Fibroblast of mammary gland (primary cell): ENCODE data around the gene TMEM81.

Source experiments
- DNase-seq: peaks from one replicate; pipeline ENCODE4 v3.0.0-alpha.2; 2010; ENCODE audit warnings: low read depth
- H3K4me3 ChIP-seq: 2 replicates; pipeline ENCODE4 v1.5.1; 2011; ENCODE audit warnings: low read depth, mild to moderate bottlenecking, low read length, moderate library complexity; ENCODE audit not compliant: control insufficient read depth
- CTCF ChIP-seq: conservative IDR thresholded peaks from 2 replicates; pipeline ENCODE4 v1.5.1; 2011; ENCODE audit warnings: low read depth, low read length, inconsistent platforms; ENCODE audit not compliant: control insufficient read depth, insufficient read depth

The TMEM81 gene

GRCh38 chr1:205052690-205053089 is 31.6 kb downstream of the TMEM81 start:
- H3K4me3 ChIP-seq, result no peak overlapping the region
- TF ChIP-seq CTCF, result no peak
- no peak for DNase-seq

DNA sequence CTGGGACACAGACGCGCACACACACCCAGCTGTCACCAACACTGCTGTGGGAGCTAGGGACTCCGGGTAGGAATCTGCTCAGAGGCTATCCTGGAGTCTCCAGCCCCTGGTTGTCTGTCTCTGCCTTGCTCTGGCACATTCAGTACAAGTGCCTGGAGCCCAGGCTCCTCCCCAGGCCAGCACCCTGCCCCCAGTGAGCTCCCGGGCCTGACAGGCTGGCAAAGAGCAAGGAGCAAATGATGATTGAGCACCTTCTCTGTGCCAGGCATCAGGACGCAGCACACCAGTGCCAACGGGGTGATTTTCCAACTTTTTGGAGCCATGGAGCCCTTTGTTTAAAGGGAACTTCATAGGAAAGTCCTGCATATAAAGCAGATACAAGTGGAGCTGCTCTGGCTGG is 34.8 kb downstream of the TMEM81 start:
- DNase-seq, result no peak
- no peak for TF ChIP-seq CTCF
- no peak overlapping the region for H3K4me3 ChIP-seq

DNA sequence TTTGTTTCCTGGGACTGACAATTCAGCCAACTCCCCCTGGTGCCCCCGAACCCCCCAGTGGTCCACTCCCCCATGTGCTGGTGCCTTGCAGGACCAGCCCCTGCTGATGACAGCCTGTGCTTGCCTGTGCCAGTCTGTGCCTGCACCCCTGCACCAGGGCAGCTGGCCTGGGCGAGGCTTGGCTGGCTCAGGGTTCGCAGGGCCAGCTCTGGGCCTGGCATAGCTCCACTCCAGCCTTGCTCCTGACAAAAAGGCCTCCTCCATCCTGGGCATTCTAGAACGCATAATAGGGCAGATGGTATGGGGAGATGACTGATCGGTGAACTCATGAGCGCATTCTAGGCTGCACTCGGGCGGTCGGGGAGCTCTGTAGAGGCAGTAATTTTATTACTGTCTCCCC is 35.9 kb downstream of the TMEM81 start:
- no peak for TF ChIP-seq CTCF
- no peak overlapping the region for H3K4me3 ChIP-seq
- no peak for DNase-seq

GRCh38 chr1:205047764-205048231 is 36.5 kb downstream of the TMEM81 start:
- H3K4me3 ChIP-seq, result no peak overlapping the region
- DNase-seq, result no peak
- no peak for TF ChIP-seq CTCF

- TF ChIP-seq CTCF, result no peak
- no peak overlapping the region for H3K4me3 ChIP-seq
- DNase-seq, result no peak
Measured at GRCh38 chr1:205046870-205047269, 37.4 kb downstream of the TMEM81 start.

GRCh38 chr1:205045146-205045545 is 39.1 kb downstream of the TMEM81 start:
- DNase-seq, result no peak
- no peak for TF ChIP-seq CTCF
- no peak overlapping the region for H3K4me3 ChIP-seq

DNA sequence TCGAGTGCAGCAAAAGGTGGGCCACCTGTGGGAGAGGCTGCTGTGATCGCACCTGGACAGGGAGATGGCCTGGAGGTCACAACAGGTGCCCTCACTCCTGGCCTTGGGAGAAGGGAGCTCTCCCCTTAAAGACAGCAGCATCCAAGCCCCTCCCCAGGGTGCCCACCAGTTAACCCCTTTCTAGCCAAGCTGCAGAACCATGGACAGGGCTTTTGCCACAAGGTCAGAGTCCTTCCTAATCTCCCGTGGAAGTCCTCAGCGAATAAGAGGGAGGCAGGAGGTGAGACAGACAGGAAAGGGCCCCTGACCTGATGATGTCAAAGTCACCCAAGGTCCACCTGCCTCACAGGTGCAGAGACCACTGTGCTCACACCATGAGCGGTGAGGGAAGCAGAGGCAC is 39.5 kb downstream of the TMEM81 start:
- no peak for DNase-seq
- no peak overlapping the region for H3K4me3 ChIP-seq
- TF ChIP-seq CTCF, result no peak
